GM21786 (cell line): Measurements from ENCODE around the gene NANOS3.
"Not testable (repeated sequence)": the region's sequence is repeated elsewhere in the genome, so short reads cannot be mapped to it uniquely, and the experiment has no call there.

Experiments
- ATAC-seq: cut with Tn5 transposase; IDR thresholded peaks from one replicate; pipeline ENCODE4 v1.9.1; 2021; ENCODE audit not compliant: unreplicated experiment

The NANOS3 gene

DNA sequence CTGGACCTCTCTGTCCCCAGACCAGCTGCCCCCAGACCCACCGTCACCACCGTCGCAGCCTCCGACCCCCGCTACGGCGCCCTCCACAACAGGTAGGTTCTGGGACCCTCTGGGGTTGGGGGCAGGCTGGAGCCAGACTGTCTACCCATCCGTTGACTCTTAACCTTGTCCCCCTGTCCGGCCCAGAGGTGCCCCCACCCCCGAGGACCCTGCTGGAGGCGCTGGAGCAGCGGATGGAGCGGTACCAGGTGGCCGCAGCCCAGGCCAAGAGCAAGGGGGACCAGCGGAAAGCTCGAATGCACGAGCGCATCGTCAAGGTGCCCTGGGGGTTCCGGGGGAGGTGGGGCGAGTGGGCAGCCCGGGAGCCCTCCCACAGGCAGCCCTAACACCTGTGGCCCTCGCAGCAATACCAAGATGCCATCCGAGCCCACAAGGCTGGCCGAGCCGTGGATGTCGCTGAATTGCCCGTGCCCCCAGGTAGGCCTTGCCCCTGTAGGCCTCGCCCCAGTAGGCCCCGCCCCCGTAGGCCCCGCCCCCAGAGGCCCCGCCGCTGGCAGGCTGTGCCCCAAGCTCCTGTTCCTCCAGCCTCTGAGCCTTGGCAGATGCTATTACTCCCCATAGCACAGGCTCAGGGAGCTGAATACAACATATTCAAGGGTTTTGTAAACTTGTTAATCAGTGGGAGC is 41.9 kb downstream of the NANOS3 start:
- ATAC-seq: no peak

- ATAC-seq: no peak
Measured at GRCh38 chr19:13920524-13920923, 43.6 kb downstream of the NANOS3 start.

DNA sequence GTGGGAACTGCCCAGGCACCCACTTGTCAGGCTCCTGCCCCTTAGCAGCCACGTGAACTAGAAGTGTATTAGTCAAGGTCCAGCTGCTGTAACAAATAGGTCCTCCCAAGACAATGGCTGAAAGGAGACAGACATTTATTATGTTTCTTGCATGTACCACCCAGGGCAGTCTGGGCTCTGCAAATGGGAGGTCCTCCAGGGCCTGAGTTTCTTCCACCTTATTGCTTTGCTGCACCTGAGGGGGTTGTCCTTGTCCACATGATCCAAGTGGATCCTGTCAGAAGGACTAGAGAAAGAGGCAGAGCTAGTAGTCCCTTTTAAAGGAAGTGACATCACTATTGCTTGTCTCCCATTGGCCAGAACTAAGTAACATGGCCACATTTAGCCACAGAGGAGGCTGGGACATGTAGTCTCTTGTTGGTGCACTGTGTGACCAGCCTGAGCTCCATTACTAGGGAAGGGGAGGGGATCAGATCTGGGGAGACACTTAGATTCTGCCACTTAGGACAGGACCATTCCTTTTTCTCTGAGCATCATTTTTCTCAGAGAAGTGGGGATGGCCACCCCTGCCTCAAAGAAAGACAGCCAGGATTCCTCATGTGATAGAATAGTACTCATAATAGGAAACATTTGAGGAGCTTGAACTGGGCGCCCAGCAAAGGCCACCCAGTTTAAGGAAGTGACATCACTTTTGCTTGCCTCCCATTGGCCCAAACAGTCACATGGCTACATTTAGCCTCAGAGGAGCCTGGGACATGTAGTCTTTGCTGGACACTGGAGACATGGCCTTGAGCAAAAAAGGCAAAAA is 44.2 kb downstream of the NANOS3 start:
- no peak for ATAC-seq

- not testable (repeated sequence) for ATAC-seq
Measured at GRCh38 chr19:13922118-13922517, 45.2 kb downstream of the NANOS3 start.

- ATAC-seq: no peak
Measured at GRCh38 chr19:13923194-13923987, 46.5 kb downstream of the NANOS3 start.

DNA sequence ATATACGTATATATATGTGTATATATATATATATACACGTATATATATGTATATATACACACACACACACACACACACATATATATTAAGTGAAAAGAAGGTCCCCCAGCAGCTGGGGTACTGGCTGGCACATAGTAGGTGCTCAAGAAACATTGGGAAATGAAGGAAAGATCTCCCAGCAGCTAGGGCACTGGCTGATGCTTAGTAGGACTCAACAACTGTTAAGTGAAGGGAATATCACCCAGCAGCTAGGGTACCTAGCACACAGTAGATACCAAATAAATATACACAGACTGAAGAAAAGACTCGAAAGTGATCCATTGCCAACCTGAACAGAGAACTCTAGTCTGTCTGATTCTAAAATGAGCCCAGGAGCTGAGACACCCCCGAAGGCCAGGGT is 49.1 kb downstream of the NANOS3 start:
- ATAC-seq: no peak

GRCh38 chr19:13926715-13927114 is 49.8 kb downstream of the NANOS3 start:
- ATAC-seq: no peak

DNA sequence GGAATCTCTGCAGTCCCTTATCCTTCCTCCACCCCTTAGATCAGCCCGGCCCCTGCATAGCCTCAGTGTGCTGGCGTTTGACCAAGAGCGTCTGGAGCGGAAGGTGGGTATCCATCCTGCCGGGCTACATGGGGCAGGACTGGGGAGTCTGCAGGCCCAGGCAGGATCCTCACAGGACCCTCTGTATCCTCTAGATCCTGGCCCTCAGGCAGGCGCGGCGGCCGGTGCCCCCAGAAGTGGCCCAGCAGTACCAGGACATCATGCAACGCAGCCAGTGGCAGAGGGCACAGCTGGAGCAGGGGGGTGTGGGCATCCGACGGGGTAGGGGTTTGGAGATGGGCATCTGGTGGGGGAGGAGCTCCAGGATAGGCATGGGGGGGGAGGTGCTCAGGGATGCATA is 52.4 kb downstream of the NANOS3 start:
- ATAC-seq: no peak

- ATAC-seq: no peak
Measured at GRCh38 chr19:13929956-13930355, 53.0 kb downstream of the NANOS3 start.
